Endothelial cell of hepatic sinusoid (primary cell): ENCODE data around the gene SOX6.
"Not testable (repeated sequence)": the region's sequence is repeated elsewhere in the genome, so short reads cannot be mapped to it uniquely, and the experiment has no call there.

Experiments used
- in situ Hi-C: cut with HindIII; loops from 2 replicates; pipeline ENCODE4 v1.10.0; 2017; ENCODE audit warnings: low sequenced_read_pairs

The SOX6 gene

GRCh38 chr11:16111690-16112089, 244.7 kb downstream of the SOX6 start:
- in situ Hi-C loops, result no loop called here

DNA sequence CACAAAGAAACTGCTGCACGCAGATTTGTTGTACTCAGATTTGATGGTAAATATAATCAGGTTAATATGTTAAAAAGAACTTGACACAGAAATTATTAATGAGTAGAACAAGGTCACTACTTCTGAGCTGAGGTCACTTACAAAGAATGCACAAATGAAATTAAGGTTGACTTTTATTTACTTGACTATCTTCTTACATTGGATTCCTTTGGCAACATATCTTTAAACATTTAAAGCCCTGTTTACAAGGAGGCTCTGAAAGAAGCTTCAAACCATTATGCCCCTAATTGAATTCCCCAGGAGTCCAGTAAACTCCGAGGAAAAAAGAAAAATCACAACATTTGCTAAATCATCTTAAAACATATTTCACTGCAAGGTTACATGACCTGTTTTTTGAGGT, 245.5 kb downstream of the SOX6 start:
- in situ Hi-C loops, result no loop called here

GRCh38 chr11:16099343-16099900, 256.9 kb downstream of the SOX6 start:
- in situ Hi-C loops, result no loop called here

- in situ Hi-C loops, result no loop called here
Measured at GRCh38 chr11:16098526-16099205, 257.7 kb downstream of the SOX6 start.

DNA sequence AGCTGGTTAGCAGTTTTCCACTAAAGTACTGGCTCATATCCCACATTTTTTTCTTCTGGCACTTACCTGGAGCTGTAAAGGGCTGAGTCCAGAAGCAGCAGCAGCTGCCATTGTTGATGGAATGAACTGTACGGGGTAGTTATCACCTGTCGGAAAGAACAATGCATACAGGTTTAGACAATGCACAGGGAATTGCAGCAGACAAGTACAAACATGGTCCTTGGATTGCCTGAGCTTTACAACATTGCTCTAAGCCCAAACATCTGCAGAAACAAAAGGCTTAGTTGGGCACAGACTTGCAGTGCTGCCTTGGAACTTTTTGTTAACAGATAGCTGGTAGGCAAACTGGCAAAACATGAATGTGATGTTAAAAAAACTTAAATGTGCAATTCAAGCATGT, 258.8 kb downstream of the SOX6 start:
- in situ Hi-C loops, result no loop called here

DNA sequence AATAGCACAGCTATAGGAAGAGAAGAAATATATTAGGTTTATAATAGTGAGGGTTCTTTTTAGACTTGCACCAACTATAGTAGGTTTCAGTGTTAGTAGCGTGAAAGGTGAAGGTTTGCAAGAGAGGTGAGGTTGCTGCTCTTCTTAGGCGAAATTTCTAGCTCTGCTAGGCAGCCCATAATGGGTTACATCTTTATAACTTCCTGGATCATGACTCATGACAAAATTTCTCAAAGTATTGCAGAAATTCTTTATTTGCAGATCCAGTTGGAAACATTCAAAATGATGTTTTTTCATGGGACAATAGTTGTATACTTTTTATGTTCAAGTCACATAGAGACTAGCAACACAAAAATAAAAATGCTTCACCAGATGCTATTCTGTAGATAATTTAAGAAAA, 260.0 kb downstream of the SOX6 start:
- in situ Hi-C loops, result no loop called here

- in situ Hi-C loops, result no loop called here
Measured at GRCh38 chr11:16095756-16096155, 260.6 kb downstream of the SOX6 start.

- in situ Hi-C loops, result no loop called here
Measured at GRCh38 chr11:16093889-16094653, 262.3 kb downstream of the SOX6 start.

DNA sequence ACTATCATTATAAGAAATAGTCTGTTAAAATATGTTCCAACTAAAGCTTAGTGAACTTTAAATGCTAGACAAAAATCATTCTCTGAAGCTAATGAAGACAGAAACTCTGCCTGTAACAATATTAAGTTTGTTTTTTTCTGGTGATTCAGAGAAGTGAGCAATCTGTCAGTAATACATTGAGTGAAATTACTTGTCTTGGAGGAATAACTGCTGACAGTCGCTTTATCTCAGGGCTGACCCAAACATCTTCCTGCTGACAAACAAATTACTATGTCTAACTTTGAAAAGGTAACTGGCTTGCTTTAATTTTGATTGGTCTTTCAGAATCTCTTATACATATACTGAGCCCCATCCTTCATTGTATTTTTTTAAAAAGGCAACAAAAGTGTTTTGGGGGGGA, 264.5 kb downstream of the SOX6 start:
- in situ Hi-C loops, result no loop called here

- in situ Hi-C loops, result no loop called here
Measured at GRCh38 chr11:16089481-16089880, 266.9 kb downstream of the SOX6 start.

DNA sequence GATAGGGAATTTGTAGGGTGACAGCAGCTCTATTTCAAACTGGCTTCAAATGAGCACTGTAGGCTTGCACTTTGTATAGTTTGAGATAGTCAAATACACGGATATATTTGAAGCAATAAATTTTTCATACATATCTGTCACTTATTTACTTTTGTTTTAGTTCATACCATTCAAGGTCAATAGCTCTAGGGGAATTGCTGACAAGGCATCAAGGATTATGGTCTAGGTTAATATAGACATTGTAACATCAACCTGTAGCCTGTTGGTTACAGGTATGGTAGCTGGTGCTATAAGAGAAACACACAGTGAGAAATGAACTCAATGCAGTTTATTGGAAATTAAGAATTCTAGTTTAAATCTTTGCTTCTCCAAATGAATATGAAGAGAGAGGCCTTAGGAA, 267.6 kb downstream of the SOX6 start:
- in situ Hi-C loops, result no loop called here

DNA sequence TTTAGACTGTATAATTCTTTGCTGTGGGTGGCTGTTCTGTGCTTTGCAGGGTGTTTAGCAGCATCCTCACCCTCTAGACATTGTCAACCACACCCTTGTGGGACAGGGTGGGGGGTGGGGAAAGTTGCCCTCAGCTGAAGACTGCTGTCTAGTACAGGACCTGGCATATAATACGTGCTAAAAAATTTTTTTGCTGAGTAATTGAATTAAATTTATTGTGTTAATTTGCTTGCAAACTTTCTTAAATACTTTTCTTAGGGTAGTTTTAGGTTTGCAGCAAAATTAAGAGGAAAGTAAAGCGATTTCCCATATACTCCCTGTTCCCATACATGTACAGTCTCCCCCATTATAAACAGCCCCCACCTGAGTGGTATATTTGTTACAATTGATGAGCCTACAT, 268.5 kb downstream of the SOX6 start:
- in situ Hi-C loops, result no loop called here

DNA sequence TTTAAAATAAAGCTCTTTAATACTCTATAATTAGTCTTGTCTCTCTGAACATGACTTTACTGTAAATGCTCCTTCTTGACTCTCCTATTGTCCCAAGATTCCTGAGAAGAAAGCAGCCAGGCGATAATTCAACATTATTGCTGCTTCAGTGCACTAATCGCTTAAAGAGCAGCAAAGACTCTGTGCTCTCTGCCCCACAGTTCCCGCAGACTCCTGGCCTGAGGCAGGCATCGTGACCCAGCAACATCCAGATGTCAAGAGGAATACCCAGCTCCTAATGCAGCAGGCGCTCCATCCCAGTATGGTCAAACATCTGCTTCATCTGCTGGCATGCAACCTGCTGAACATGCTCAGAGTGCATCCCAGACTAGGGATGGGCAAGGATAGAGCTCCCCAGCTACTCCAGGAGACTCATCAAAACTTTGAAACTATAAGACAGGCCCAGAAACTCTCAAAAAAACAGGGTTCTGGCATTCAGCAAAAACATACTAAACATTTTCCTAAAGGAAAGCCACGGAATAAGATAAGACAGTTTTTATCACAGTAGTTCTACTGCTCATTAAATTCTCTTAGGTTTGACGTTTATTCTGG, 270.0 kb downstream of the SOX6 start:
- in situ Hi-C loops, result no loop called here

DNA sequence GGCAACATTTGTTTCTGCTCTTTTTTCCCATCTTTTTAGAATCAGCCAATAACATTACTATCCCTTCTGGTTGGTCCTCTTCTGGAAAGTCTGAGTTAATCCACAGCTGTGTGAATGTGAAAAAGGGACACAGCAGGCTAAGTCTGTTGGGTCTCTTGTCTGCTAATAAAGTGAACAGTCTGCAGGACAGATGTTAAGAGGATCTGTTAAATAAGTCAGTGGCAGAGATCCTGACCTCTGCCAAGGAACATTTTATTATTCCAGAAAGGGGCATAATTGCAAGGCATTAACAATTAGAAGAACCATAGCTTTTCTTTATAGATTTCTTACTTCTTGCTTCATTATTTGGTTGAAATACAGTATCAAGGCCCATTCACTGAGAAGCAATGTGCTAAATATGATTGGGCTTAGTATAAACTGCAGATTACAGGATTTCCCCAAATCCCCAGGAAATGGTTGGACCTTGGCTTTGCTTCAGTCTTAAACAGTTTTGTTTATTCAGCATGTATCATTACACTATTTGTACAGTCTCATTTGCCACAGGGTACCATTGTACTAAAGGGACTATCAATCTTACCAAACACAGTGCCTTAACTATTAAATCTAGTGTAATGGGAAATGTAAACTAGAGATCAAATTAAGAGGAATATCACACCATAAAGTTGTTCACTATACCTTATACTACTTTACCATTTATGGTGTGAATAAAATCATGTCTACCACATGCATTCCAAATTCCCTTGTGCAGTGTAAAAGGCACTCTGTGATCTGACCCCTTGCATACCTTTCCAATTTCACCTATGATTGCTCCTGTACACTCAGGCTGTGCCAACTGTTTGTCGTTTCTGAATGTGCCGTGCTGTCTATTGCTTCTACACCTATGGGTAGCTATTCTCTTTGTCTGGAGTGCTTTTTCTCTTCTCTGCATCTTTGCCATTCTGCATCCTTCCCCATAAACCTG, 274.0 kb downstream of the SOX6 start:
- in situ Hi-C loops, result no loop called here

DNA sequence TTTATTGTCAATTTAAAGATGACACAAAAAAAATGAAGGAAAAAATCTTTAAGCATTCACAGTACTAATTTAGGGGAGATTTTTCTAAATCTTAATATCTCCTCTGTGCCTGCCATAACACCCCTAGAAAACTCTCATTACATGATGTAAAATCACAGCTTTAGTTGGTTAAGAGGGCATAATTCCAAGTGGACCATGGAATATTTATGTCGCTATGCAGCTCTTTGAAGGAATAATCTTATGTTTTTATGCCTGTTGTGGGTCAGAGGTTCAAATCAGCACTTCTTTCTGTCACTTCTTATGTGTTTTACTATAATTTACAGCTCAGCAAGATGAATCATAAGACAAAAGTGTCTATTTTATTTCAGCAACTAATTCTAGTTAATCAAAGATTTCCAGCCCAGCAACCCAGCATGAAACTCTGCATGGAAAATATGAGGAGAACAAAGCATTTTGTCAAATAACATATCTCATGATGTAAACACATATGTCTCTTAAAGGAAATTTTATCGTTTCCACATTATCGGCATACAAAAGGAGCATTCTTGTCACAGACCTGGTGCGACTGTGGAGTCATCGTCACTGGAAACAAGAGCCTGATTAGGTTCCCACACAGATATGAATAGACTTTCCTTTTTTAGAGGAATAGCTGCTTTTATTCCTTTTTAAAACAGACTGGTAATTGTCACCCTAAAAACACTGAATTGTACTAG, 274.8 kb downstream of the SOX6 start:
- in situ Hi-C loops, result no loop called here

- in situ Hi-C loops, result no loop called here
Measured at GRCh38 chr11:16080688-16081381, 275.5 kb downstream of the SOX6 start.

- in situ Hi-C loops, result no loop called here
Measured at GRCh38 chr11:16078936-16079335, 277.4 kb downstream of the SOX6 start.

GRCh38 chr11:16070573-16070972, 285.8 kb downstream of the SOX6 start:
- in situ Hi-C loops, result no loop called here

DNA sequence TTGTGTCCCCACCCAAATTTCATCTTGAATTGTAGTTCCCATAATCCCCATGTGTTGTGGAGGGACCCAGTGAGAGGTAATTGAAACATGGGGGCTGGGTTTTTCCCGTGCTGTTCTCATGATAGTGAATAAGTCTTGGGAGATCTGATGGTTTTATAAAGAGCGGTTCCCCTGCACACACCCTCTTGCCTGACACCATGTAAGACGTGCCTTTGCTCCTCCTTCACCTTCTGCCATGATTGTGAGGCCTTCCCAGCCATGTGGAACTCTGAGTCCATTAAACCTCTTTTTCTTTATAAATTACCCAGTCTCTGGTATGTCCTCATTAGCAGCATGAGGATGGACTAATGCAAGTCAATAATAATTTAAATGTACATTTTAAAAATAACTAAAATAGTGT, 289.1 kb downstream of the SOX6 start:
- in situ Hi-C loops, result not testable (repeated sequence)

DNA sequence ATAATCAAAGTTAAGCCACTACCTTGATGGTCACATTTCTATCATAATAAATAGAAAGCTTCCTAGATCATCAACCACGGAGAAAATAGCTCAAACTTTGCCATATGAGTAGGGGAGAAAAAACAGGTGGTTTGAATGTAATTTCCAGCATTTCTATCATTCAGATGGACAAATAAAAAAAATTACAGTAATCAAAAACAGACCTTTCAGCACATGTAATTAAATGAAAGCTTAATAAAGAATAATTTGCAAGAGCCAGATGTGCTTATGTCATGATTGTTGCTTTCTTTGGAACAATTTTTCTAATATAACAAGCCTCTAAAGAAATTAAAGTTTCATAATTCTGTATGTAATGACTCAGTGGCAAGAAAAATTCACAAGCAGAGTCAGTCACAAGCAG, 297.0 kb downstream of the SOX6 start:
- in situ Hi-C loops, result no loop called here
